Subcutaneous abdominal adipose tissue (tissue), 5 donors: ENCODE results near the gene ZBTB24.

Experiments
- H3K27ac ChIP-seq: one replicate; pipeline ENCODE4 v1.7.0; 2013; ENCODE audit warnings: low read depth, mild to moderate bottlenecking, inconsistent platforms, low read length, moderate library complexity
- H3K27me3 ChIP-seq, 5 donors: one replicate each; pipeline ENCODE4 v1.7.0; 2013; ENCODE audit warnings: low read length in 5 of 5, inconsistent platforms in 1 of 5; ENCODE audit not compliant: control insufficient read depth in 5 of 5, insufficient read depth in 4 of 5
- H3K36me3 ChIP-seq, 5 donors: one replicate each; pipeline ENCODE4 v1.7.0; 2013; ENCODE audit warnings: low read length in 5 of 5; ENCODE audit not compliant: control insufficient read depth in 5 of 5, insufficient read depth in 5 of 5
- H3K4me1 ChIP-seq, 5 donors: one replicate each; pipeline ENCODE4 v1.7.0; 2013; ENCODE audit warnings: low read length in 5 of 5, mild to moderate bottlenecking in 3 of 5, moderate library complexity in 1 of 5; ENCODE audit not compliant: control insufficient read depth in 5 of 5, insufficient read depth in 5 of 5
- H3K4me3 ChIP-seq, 5 donors: one replicate each; pipeline ENCODE4 v1.7.0; 2013; ENCODE audit warnings: low read length in 5 of 5, low read depth in 1 of 5
- H3K9ac ChIP-seq, 5 donors: one replicate each; pipeline ENCODE4 v1.7.0; 2013; ENCODE audit warnings: low read length in 5 of 5, mild to moderate bottlenecking in 4 of 5, moderate library complexity in 3 of 5
- H3K9me3 ChIP-seq, 5 donors: one replicate each; pipeline ENCODE4 v1.7.0; 2013; ENCODE audit warnings: low read length in 5 of 5; ENCODE audit not compliant: control insufficient read depth in 5 of 5
- donor health status: healthy.
- donor health status: healthy.
- donor health status: healthy.
- donor health status: healthy.
- donor health status: healthy.

ZBTB24 gene

DNA sequence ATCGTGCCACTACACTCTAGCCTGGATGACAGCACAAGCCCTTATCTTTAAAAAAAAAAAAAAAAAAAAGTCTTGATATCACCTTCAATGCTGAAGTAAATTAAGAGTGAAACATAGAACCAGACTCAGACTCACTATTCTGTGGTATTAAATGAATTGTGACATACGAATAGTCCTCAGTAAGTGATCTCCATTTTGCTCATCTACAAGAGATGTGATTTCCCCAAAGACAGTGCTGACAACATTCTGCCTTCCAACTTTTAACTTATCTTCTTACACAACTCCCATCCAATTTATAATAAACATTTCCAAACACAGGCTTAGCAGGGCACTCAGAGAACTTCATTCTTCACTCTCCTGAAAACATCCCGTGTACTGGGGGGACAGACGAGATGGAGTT is 8.0 kb downstream of the ZBTB24 start:
- H3K9me3 ChIP-seq = no peaks in the 10 kb centered on the region
- H3K9ac ChIP-seq = no peak overlapping the region
- no peak overlapping the region for H3K4me3 ChIP-seq
- no peaks in the 10 kb centered on the region for H3K27me3 ChIP-seq
- peaks cover 13 to 68% (median 60%) of the 10 kb centered on the region in 5 donors for H3K36me3 ChIP-seq
- peaks cover 0 to 24% (median 21%) of the 10 kb centered on the region in 5 donors for H3K4me1 ChIP-seq
- H3K27ac ChIP-seq = no peak overlapping the region

DNA sequence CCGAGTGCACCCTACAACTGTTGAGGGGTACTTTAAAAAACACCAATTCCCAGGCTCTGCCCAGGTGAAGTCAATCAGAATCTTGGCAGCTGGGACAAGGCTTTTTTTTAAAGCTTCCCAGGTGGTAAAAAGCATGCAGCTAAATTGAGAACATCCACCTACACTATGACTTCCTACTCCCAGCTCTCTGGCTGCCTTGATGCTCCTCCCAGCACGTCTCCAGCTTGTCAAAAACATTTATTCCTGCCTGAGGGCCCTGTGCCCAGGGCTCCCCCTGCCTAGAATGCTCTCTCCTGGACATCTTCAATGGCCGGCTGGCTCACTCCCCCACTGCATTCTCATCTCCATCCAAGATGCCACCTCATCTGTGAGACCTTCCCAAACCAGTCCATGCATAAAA is 9.9 kb downstream of the ZBTB24 start:
- Histone ChIP-seq H3K9ac (no peak overlapping the region), H3K36me3 (peaks cover 17 to 82% (median 74%) of the 10 kb centered on the region in 5 donors), H3K27ac (no peak overlapping the region), H3K4me3 (no peak overlapping the region), H3K27me3 (no peaks in the 10 kb centered on the region), H3K4me1 (peaks cover 0 to 9% (median 7%) of the 10 kb centered on the region in 5 donors), H3K9me3 (no peaks in the 10 kb centered on the region)

DNA sequence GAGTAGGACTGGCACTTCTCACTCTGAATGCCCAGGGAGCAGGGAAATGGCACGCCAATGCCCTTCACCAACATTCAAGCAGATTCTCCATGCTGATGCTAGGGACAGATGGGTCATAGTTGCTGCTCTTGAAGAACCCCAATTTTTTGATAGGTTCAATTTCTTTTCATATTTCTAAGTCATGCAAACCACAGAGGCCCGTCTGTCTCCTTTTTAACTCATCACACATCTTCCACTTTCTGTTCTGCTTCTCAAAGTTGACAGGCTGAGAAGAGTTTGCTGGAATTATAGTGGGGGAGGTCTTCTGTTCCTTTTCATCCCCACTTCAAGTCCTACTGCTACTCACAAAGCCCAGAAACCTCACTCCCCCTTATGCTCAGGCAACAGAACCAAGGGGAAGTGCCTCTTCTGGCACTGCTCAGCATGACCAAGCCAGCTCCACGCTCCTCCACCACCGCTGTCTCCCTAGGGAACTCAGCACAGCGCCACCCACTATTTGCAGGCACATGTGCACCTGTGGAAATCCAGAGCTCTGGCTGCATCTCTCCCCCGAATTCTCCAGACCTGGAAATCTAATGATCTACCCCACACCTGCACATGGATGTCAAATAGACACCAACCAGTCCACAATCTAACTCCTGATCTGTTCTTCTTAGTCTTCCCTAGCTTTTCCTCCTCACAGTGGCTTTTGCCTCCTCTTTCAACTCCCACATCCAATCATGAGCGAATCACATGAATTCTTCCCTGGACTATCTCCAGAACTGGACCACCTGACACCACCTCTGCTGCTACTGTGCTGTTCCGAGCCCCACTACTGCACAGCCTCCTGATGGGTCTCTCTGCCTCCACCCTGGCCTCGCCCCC is 10.7 kb downstream of the ZBTB24 start:
- Histone ChIP-seq H3K27me3 (no peaks in the 10 kb centered on the region), H3K36me3 (peaks cover 18 to 89% (median 76%) of the 10 kb centered on the region in 5 donors), H3K27ac (no peak overlapping the region), H3K4me1 (peaks cover 0 to 4% (median under 1%) of the 10 kb centered on the region in 5 donors), H3K9ac (no peak overlapping the region), H3K4me3 (no peak overlapping the region), H3K9me3 (no peaks in the 10 kb centered on the region)

DNA sequence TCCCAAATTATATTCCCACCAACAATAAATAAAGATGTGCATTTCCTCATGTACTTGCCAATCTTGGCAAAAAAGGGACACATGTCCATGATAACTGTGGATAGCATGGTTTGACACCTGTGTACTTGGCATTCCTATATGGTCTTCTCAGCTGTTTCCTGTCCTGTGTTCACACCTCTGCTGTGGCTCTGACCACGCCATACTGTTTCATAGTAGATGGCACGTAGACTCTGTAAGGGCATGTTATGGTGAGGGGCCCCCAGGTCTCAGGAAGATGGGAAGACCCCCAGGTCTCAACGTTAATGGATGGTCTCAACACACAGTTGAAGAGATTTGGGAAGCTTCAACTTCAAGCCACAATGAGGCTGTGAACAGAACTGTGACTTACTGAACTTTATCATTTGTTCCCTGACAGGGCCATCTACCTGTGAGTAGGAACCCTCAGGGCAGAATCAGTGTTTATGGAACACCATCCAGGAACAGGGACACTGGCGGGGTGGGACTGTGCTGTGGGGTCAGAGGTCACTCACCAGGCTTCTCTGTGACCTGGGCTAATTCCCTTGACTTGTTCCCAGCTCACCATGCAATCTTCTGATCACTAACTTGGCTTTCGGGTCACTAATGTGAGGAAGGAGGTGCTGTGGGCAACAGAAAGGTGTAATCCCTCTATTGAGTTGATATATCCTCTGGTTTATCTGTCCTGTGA is 11.8 kb downstream of the ZBTB24 start:
- H3K9me3 ChIP-seq = no peaks in the 10 kb centered on the region
- no peak overlapping the region for H3K27ac ChIP-seq
- H3K36me3 ChIP-seq = peaks cover 21 to 91% (median 75%) of the 10 kb centered on the region in 5 donors
- no peaks in the 10 kb centered on the region for H3K27me3 ChIP-seq
- H3K4me1 ChIP-seq = no peaks in the 10 kb centered on the region
- no peak overlapping the region for H3K4me3 ChIP-seq
- no peak overlapping the region for H3K9ac ChIP-seq

DNA sequence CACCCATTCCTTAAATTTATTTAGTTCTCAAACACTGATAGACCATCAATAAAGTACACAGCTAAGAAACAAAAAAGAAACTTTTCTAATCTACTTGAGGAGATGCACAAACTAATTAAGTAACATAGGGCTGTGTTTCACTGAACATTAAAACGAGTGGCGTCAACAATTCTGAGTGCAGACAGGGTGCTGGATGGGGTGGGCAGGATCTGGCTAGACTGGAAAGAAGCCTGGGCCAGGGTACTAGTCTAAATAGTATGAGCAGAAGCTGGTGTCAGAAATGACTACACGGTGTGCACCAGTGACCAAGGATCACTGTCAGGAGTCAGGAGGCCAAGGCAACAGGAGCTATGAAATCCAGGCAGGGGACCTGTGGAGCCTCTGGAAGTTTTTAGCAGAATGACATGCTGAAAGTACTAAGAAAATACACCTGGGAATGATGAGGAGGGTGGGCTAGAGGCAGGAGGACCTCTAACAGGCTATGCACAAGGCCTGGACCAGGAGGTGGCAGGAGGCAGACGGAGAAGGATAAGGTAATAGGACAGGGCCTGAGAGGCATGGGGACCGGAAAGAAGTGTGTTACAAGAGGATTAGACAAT is 13.3 kb downstream of the ZBTB24 start:
- H3K9me3 ChIP-seq = no peaks in the 10 kb centered on the region
- H3K9ac ChIP-seq = no peak overlapping the region
- no peak overlapping the region for H3K4me3 ChIP-seq
- no peaks in the 10 kb centered on the region for H3K27me3 ChIP-seq
- no peaks in the 10 kb centered on the region for H3K4me1 ChIP-seq
- peaks cover 18 to 89% (median 74%) of the 10 kb centered on the region in 5 donors for H3K36me3 ChIP-seq
- no peak overlapping the region for H3K27ac ChIP-seq

DNA sequence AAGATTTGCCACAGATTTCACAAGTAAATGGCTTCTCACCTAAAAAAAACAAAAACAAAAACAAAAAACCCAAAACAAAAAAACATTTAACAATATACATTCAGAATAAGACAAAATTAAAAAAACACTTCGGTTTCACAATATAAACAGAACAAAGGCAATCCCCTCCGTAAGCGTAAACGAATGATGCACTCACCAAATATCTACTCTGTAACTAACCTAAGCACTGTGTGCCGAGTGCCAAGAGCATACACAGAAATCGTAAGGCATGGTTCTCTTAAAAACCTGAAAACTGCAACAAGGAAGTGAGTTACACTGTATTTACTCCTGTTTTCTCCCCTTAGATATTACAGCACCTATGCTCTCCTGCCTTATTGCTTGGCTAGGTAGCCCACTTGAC is 15.3 kb downstream of the ZBTB24 start:
- H3K27ac ChIP-seq = no peak overlapping the region
- no peaks in the 10 kb centered on the region for H3K9me3 ChIP-seq
- H3K4me1 ChIP-seq = no peaks in the 10 kb centered on the region
- H3K36me3 ChIP-seq = peaks cover 18 to 81% (median 68%) of the 10 kb centered on the region in 5 donors
- H3K4me3 ChIP-seq = no peak overlapping the region
- no peaks in the 10 kb centered on the region for H3K27me3 ChIP-seq
- H3K9ac ChIP-seq = no peak overlapping the region

DNA sequence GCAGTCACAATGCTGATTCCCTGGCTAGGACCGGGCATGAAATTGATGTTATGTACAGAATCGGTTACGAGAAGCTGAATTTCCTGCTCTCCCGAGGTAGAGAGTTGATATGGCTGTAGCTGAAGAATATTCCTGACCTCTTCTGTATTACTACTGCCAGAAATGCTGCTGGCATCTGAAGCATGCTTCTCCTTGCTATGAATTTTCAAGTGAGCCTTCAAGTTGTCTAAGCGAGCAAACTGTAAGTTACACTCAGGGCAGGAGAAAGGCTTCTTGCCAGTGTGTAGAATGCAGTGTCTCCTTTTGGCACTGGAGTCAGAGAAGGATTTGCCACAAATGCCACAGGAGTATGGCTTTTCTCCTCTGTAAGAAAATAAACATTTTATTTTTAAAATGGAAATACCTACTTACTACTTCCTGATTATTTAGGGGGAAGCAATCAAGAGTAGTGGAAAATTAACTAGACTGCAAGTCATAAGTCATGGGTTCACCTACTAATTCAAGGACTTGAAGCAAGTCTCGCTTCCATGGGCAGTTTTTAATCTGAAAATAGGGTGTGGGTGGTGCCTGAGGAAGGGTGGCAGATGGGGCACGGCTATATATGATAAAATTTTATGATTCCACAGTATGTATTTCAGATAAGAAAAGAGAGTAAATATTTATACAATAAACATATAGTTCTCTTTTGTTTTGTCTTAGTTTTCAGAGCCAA is 16.7 kb downstream of the ZBTB24 start:
- Histone ChIP-seq H3K4me3 (no peak overlapping the region), H3K9me3 (no peaks in the 10 kb centered on the region), H3K36me3 (peaks cover 25 to 79% (median 65%) of the 10 kb centered on the region in 5 donors), H3K27ac (no peak overlapping the region), H3K4me1 (no peaks in the 10 kb centered on the region), H3K9ac (no peak overlapping the region), H3K27me3 (no peaks in the 10 kb centered on the region)

DNA sequence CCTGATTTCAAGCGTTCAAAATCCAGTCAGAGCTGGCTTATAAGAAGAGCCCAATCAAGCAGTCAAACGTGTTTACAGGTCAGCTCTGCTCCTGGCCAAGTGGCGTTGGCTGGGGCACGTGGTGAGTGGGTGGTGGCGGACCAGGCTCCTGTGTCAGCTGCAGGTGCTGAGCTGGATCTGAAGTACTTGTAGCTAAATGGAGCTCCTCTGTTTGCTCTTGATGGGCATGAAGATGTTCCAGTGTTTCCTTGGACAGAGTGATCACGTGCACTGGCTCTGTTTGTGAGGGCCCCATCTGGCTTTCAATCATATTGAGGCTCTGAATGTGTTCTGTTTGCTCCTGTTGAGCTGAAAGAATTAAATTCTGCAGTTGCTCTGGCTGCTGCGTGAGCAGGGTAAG is 17.2 kb downstream of the ZBTB24 start:
- Histone ChIP-seq H3K4me3 (no peak overlapping the region), H3K4me1 (no peaks in the 10 kb centered on the region), H3K27ac (no peak overlapping the region), H3K27me3 (no peaks in the 10 kb centered on the region), H3K36me3 (peaks cover 25 to 73% (median 59%) of the 10 kb centered on the region in 5 donors), H3K9me3 (no peaks in the 10 kb centered on the region), H3K9ac (no peak overlapping the region)

DNA sequence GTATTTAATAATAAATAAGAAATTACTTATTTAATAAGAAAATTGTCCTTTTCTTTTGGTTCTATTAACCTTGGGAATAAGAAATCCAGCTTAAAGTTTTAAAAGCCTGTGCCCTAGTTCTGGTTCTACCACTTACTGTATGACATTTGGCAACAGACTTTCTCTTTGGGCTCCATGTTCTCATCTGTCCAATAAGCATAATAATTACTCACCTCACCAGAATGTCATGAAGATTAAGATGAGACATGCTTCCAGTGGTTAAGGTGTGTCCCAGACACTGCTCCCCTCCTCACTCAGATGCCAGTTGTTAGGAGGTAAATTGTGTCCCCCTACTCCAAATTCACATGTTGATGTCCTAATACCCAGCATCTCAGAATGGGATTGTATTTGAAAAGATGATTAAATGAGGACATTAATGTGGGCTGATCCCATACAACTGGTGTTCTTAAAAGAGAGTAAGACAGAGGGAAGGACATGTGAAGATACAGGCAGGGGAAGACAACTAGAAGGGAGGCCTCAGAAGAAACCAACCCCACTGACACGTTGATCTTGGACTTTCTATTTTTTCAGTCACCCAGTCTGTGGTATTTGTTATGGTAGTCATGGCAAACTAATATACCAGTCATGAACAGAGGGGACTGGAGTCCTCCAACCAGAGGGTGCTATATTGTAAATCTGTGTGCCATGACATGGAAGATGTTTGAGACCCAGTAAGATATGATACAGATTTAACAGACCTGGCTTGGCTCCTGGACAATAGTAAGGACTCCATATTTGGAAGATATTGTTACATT is 21.1 kb downstream of the ZBTB24 start:
- Histone ChIP-seq H3K4me3 (no peak overlapping the region), H3K9ac (no peak overlapping the region), H3K9me3 (no peaks in the 10 kb centered on the region), H3K27ac (no peak overlapping the region), H3K27me3 (no peaks in the 10 kb centered on the region), H3K4me1 (peaks cover 0 to 9% (median 3%) of the 10 kb centered on the region in 5 donors), H3K36me3 (peaks cover 19 to 41% (median 32%) of the 10 kb centered on the region in 5 donors)
